GM06990 (cell line): ENCODE measurements around the gene CNOT2.
"Not testable (repeated sequence)": the region's sequence is repeated elsewhere in the genome, so short reads cannot be mapped to it uniquely, and the experiment has no call there.

Source experiments
- DNase-seq: peaks from one replicate; pipeline ENCODE4 v3.0.0-alpha.2; 2011; ENCODE audit not compliant: insufficient read length; ENCODE audit errors: extremely low read depth
- H3K27me3 ChIP-seq: replicated peaks from 2 replicates; pipeline ENCODE4 v1.6.0; 2011; ENCODE audit warnings: low read length; ENCODE audit not compliant: control insufficient read depth, insufficient read depth
- H3K36me3 ChIP-seq: 2 replicates; pipeline ENCODE4 v1.5.1; 2011; ENCODE audit warnings: low read length; ENCODE audit not compliant: control insufficient read depth, insufficient read depth
- H3K4me3 ChIP-seq: replicated peaks from 2 replicates; pipeline ENCODE4 v1.5.1; 2011; ENCODE audit warnings: low read depth, mild to moderate bottlenecking, control low read depth, low read length
- CTCF ChIP-seq: IDR thresholded peaks from 2 replicates; pipeline ENCODE4 v1.5.1; 2011; ENCODE audit warnings: low read length, control low read depth, mild to moderate bottlenecking, inconsistent platforms; ENCODE audit not compliant: insufficient read depth, poor library complexity, severe bottlenecking

Gene CNOT2

GRCh38 chr12:70278945-70279344 lies 35.7 kb downstream of the CNOT2 start:
- no peak for TF ChIP-seq CTCF
- Histone ChIP-seq H3K4me3 (no peak overlapping the region), H3K27me3 (no peaks in the 10 kb centered on the region), H3K36me3 (no peaks in the 10 kb centered on the region)
- no peak for DNase-seq

- Histone ChIP-seq H3K4me3 (no peak overlapping the region), H3K36me3 (no peaks in the 10 kb centered on the region), H3K27me3 (no peaks in the 10 kb centered on the region)
- TF ChIP-seq CTCF: no peak
- no peak for DNase-seq
Observed at GRCh38 chr12:70283232-70283631, 40.0 kb downstream of the CNOT2 start.

GRCh38 chr12:70288817-70289216 lies 45.6 kb downstream of the CNOT2 start:
- H3K36me3 ChIP-seq: no peaks in the 10 kb centered on the region; the same call in 1 of the 2 replicates

GRCh38 chr12:70290116-70290515 lies 46.9 kb downstream of the CNOT2 start:
- Histone ChIP-seq H3K36me3 (no peaks in the 10 kb centered on the region; the same call in none of the 2 replicates), H3K27me3 (no peaks in the 10 kb centered on the region), H3K4me3 (no peak overlapping the region)
- DNase-seq: no peak
- TF ChIP-seq CTCF: no peak

More at GRCh38 chr12:70288817-70289216, 45.6 kb downstream of the CNOT2 start:
- DNase-seq: no peak
- TF ChIP-seq CTCF: no peak
- Histone ChIP-seq H3K27me3 (no peaks in the 10 kb centered on the region), H3K4me3 (no peak overlapping the region)

GRCh38 chr12:70292017-70292776 lies 49.0 kb downstream of the CNOT2 start:
- TF ChIP-seq CTCF: no peak
- no peaks in the 10 kb centered on the region; the same call in none of the 2 replicates for H3K36me3 ChIP-seq
- H3K4me3 ChIP-seq: no peak overlapping the region
- no peaks in the 10 kb centered on the region for H3K27me3 ChIP-seq
- DNase-seq: no peak

- H3K4me3 ChIP-seq, DNase-seq, H3K27me3 ChIP-seq, H3K36me3 ChIP-seq: not testable (repeated sequence)
Observed at GRCh38 chr12:70304684-70305555, 61.7 kb downstream of the CNOT2 start.
